Cardiac muscle cell (in vitro differentiated cells and primary cell): Measurements from ENCODE around the gene ADK. TPM values are rescaled to one million over a fixed set of nuclear protein-coding genes. Genes with fewer than 3 reads are reported as not detected.
A peak's percentile ranks its signal among the peaks of the same experiment; 100 is the strongest.

Experiments
- DNase-seq, 2 donors: peaks; one replicate each; pipeline versions ENCODE4 v3.0.0 to v3.0.0-alpha.2; 2010 to 2017; ENCODE audit warnings: low read depth in 1 of 2, low spot score in 1 of 2
- H3K27ac ChIP-seq: fragments of 200-600 bp; sonication (generic); 2 replicates; pipeline ENCODE4 v1.5.1; 2016
- H3K27me3 ChIP-seq: fragments of 200-600 bp; sonication (generic); 2 replicates; pipeline ENCODE4 v1.6.0; 2016; ENCODE audit warnings: control low read depth
- H3K36me3 ChIP-seq: fragments of 200-600 bp; sonication (generic); 2 replicates; pipeline ENCODE4 v1.5.1; 2016; ENCODE audit warnings: control low read depth
- H3K4me1 ChIP-seq: fragments of 200-600 bp; sonication (generic); 2 replicates; pipeline ENCODE4 v1.8.1; 2017; ENCODE audit warnings: low read depth, mild to moderate bottlenecking, mixed run types
- H3K4me3 ChIP-seq: fragments of 200-600 bp; sonication (generic); 2 replicates; pipeline ENCODE4 v1.5.1; 2016; ENCODE audit warnings: mild to moderate bottlenecking
- H3K9me3 ChIP-seq: fragments of 200-600 bp; sonication (generic); 2 replicates; pipeline ENCODE4 v1.5.1; 2017; ENCODE audit warnings: low read depth, mild to moderate bottlenecking, control low read depth
- polyA plus RNA-seq: library from polyadenylated mRNA; unstranded; fragments of >200 nt; fragmentation: Nextera tagmentation; extraction: Ambion mirVana; gene quantifications from 2 replicates; pipeline ENCODE4 v1.2.1, GENCODE V29; 2016
- total RNA-seq: library from RNA; depleted of rRNA; stranded (reverse); fragments of >200 nt; gene quantifications from 2 replicates; pipeline ENCODE4 v1.2.3, GENCODE V29; 2016
- TF ChIP-seq, protein P1 (sequence below): IDR thresholded peaks from 2 replicates; pipeline ENCODE4 v1.5.1; 2012; ENCODE audit warnings: low read depth, mild to moderate bottlenecking, low read length

ADK gene
- total and polyA plus RNA-seq, 2 experiments from 2014 or later: 24.8 to 57.4 TPM

DNA sequence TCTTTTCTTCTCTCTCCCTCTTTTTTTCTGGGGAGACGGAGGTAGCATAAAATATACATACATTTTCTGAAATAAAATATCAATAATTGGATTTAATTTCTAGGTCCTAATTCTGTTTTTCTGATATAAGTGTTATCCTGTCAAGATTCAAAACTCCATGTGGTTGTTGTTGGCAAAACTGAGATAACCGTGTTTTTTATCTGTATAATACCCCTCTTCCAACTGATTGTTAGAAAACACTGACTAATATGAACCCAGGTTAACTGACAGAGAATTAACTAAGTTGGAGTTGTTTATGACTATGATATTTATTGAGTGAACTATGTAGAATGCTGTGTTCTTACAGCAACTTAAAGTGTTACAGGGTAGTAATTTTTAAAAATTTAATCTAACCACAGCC, 438.8 kb downstream of the ADK start:
- TF ChIP-seq, protein P1, sequence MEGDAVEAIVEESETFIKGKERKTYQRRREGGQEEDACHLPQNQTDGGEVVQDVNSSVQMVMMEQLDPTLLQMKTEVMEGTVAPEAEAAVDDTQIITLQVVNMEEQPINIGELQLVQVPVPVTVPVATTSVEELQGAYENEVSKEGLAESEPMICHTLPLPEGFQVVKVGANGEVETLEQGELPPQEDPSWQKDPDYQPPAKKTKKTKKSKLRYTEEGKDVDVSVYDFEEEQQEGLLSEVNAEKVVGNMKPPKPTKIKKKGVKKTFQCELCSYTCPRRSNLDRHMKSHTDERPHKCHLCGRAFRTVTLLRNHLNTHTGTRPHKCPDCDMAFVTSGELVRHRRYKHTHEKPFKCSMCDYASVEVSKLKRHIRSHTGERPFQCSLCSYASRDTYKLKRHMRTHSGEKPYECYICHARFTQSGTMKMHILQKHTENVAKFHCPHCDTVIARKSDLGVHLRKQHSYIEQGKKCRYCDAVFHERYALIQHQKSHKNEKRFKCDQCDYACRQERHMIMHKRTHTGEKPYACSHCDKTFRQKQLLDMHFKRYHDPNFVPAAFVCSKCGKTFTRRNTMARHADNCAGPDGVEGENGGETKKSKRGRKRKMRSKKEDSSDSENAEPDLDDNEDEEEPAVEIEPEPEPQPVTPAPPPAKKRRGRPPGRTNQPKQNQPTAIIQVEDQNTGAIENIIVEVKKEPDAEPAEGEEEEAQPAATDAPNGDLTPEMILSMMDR: no peak
- Histone ChIP-seq H3K27me3 (no peaks in the 10 kb centered on the region), H3K4me1 (peaks cover 81% of the 10 kb centered on the region), H3K27ac (peak overlapping the region; percentile 66), H3K4me3 (no peak overlapping the region), H3K9me3 (no peaks in the 10 kb centered on the region), H3K36me3 (no peaks in the 10 kb centered on the region)
- no peak for DNase-seq

GRCh38 chr10:74593470-74593869, 442.4 kb downstream of the ADK start:
- Histone ChIP-seq H3K36me3 (no peaks in the 10 kb centered on the region), H3K9me3 (no peaks in the 10 kb centered on the region), H3K4me3 (no peak overlapping the region), H3K27ac (no peak overlapping the region), H3K4me1 (peaks cover 46% of the 10 kb centered on the region), H3K27me3 (no peaks in the 10 kb centered on the region)
- DNase-seq: peak in 1 of 2 donors; percentile 67
- TF ChIP-seq, protein P1: no peak

DNA sequence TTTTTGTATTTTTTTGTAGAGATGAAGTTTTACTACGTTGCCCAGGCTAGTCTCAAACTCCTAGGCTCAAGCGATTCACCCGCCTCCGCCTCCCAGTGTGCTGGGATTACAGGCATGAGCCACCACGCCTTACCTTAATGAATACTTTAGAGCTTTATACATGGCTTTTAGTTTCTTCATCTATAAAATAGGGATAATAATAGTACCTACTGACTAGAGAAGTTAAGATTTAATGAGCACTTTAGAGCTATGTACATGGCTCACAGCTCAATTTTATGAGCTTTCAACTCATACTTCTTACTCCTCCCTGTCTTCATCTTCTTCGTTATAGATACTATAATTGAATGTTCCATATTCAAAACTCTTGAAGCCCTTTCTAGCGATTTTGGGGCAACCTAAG, 445.7 kb downstream of the ADK start:
- no peaks in the 10 kb centered on the region for H3K9me3 ChIP-seq
- H3K4me1 ChIP-seq: peaks cover 25% of the 10 kb centered on the region
- TF ChIP-seq, protein P1: no peak
- H3K36me3 ChIP-seq: no peaks in the 10 kb centered on the region
- H3K27me3 ChIP-seq: no peaks in the 10 kb centered on the region
- no peak overlapping the region for H3K27ac ChIP-seq
- H3K4me3 ChIP-seq: no peak overlapping the region
- no peak for DNase-seq

- Histone ChIP-seq H3K27me3 (no peaks in the 10 kb centered on the region), H3K4me3 (no peak overlapping the region), H3K9me3 (no peaks in the 10 kb centered on the region), H3K36me3 (no peaks in the 10 kb centered on the region), H3K27ac (peak overlapping the region; percentile 73), H3K4me1 (peaks cover 12% of the 10 kb centered on the region)
- peak in 1 of 2 donors; percentile 56 for DNase-seq
- TF ChIP-seq, protein P1: no peak
Measured at GRCh38 chr10:74598891-74599566, 448.0 kb downstream of the ADK start.

GRCh38 chr10:74599672-74600071, 448.7 kb downstream of the ADK start:
- H3K4me1 ChIP-seq: peaks cover 12% of the 10 kb centered on the region
- TF ChIP-seq, protein P1: no peak
- no peak overlapping the region for H3K4me3 ChIP-seq
- H3K27me3 ChIP-seq: no peaks in the 10 kb centered on the region
- peak overlapping the region; percentile 73 for H3K27ac ChIP-seq
- H3K9me3 ChIP-seq: no peaks in the 10 kb centered on the region
- no peaks in the 10 kb centered on the region for H3K36me3 ChIP-seq
- DNase-seq: no peak
